Stimulated activated CD4-positive, alpha-beta T cell treated with anti-CD3 and anti-CD28 coated beads, Interleukin-4, amount 100 ng/mL, for 24 hours (primary cell): ENCODE measurements around the gene AGPAT2.
"Not testable (repeated sequence)": the region's sequence is repeated elsewhere in the genome, so short reads cannot be mapped to it uniquely, and the experiment has no call there.

Experiments
- DNase-seq: peaks from one replicate; pipeline ENCODE4 v3.0.0-alpha.2; 2020

The AGPAT2 gene

DNA sequence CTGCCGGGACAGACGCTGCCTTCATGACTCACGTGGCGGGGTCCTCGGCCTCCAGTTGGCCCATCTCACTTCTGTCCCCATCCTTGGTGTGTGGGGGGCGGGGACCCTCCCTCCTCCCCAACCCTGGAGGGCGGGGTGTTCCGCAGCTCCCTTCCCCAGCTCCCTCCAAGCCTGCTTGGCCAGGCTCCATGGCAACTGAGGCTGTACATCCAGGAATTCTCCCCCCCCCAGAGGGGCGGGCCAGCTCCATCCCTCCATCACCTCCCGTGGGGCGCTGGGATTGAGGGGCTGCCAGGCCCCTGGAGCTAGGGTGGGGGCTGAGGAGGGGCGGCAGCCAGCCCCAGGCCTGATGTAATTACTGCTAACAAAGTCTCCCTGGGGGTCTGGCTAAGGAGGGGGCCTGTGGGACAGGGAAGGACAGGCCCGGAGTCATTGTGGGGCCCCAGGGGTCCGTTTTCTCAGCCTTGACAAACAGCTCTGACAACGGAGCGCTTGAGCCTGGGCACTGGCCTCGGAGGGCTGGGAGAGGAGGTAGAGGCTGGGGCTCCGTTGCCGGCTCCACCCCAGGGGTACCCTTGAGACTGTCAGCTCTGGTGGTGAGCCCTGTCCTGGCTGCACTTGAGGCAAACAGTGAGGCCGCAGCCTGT lies 33.1 kb upstream of the AGPAT2 start:
- DNase-seq = no peak

DNA sequence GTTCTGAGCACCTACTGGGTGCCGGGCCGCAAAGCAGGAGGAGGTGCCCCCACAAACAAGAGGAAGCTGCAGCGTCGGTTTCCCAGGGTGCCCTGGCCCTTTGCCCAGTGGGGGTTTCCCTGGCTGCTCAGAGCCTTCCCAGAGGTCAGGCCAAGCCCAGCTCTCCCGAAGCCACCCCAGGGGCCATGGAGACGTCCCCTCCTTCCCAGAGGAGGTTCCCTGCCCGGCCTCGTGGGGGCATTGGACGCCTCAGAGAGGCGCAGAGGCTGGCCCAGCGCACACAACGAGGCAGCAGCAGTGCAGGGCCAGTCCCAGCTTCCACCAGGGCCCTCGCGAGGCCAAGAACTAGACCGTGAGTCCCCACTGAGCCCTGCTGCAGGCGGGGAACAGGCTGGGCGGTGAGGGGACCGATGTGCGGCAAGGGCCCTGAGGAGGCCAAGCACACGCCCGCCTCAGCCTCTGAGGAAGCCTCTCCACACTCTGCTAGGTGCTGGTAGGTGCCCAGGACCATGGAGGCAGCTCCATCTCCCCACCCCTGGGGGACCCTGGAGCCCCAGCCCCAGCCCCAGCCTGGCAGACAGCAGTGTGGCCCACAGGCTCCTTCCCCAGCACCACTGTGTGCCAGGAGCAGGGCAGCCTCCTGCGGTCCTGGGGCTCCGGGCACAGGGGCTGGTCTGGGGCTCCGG lies 32.1 kb upstream of the AGPAT2 start:
- no peak for DNase-seq

DNA sequence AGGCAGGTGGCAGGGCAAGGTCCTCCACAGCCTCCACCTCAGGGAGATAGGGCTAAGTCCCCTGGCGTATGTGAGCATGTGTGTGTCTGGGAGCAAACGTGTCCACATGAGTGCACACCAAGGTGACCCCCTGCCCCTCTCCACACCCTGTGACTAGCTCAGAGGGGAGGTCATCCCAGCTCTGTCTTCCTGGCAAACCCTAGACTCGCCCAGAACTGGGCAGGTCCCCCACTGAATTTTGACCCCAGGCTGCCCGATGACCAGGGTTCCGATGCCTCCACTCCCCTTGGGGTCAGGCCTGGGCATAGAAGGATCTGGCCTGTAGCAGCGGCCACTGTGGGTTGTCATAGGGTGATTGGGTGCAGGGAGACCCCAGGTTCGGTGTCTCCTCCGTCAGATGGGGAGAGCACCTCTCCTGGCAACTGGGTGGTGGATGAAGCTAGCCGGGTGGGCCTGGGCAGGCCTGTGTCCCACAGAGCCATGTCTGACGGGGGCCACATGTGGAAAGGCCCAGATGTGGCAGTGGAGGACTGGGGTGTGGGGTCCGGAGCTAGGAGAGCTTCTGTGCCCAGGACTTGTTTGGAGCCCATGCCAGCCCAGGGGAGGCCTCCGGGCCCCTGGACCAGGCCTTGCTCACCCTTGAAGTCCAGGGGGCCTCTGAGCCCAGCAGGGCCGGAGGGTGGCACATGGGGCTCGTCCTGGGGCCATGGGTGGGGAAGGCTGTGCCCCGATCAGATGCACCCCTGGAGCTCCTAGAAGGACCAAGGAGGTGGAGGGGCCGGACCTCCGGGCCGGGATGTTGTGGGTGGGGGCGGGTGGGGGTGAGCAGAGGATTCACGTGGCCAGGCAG lies 31.3 kb upstream of the AGPAT2 start:
- no peak for DNase-seq

DNA sequence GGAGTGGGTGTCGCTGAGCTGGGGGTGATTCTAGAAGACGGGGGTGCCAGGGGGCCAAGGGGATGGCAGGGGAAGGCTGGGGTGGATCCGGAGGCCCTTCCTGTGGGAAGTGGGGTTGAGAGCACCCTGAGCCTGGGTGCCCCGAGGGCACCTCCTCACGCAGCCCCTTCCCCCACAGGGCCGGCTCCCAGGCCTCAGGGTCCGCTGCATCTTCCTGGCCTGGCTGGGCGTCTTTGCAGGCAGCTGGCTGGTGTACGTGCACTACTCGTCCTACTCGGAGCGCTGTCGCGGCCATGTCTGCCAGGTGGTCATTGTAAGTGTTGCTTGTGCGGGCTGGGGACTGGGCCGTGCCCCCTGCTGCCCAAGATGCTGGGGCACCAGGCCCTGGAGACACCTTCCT lies 30.1 kb upstream of the AGPAT2 start:
- DNase-seq = no peak

DNA sequence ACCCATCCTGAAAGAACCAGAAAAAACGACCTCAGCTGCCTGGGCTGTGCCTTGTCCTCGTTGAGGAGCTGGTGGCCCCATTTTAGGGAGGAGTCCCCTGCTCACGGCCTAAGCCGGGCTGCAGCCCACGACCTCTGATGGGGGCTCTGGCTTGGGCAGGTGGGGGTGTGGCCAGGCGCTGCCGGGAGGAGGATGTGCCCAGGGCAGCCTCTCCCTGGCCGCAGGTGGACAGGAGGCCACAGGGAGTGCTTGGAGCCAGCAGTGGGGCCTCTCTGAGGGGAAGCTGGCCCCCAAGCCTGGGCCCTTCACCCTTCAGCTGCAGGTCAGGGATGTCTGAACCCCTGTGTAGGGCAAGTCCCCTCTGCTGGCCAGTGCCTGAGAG lies 27.6 kb upstream of the AGPAT2 start:
- no peak for DNase-seq

DNA sequence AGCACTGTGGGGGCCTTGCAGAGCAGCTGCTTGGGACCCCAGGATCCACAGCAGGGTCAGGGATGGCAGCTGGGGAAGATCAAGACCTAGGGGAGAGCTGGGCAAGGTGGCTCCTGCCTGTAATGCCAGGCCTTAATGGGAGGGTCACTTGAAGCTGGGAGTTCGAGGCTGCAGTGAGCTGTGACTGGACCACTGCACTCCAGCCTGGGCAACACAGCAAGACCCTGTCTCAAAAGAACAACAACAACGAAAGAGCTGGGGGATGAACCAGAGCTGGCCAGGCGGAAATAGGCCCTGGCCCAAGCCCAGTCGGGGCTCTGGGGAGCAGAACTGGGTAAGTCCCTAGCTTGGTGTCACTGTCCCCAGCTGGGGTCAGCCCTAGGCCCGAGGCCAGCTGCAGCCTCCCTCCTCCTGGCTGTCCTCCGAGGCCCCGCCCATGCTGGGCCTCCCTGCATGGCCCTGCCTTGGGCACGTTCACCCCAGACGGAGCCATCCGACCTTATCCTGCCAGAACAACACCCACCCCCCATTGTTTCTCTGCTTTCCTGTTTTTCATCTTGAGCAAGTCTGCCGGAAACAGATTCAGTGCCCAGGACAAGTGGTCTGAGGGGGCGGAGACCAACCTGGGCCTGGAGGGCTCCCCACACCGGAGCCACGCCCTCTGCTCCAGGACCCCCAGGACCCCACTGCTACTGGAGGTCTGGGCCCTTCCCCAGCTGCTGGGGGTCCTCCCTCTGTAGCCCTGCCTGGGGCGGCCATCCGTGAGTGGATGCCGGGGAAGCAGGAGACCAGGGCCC lies 27.0 kb upstream of the AGPAT2 start:
- no peak for DNase-seq

DNA sequence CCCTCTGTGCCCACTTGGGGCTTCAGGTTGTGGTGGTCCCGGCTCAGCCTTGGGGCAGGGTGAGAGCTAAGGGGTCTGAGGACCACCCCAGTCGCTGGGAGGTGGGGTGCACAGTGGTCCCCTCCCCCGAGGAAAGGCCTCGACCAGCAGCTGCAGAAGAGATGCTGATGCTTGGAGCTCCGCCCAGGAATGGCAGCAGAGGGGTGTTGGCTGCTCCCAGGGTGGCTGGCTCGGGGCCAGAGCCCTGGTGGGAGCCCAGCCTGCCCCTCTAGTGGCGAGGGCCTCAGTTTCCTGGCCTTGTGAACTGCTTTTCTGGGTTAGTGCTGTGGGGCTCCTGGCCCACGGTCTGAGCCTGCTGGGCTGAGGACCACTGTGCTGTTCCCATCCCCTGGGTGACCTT lies 26.3 kb upstream of the AGPAT2 start:
- no peak for DNase-seq

DNA sequence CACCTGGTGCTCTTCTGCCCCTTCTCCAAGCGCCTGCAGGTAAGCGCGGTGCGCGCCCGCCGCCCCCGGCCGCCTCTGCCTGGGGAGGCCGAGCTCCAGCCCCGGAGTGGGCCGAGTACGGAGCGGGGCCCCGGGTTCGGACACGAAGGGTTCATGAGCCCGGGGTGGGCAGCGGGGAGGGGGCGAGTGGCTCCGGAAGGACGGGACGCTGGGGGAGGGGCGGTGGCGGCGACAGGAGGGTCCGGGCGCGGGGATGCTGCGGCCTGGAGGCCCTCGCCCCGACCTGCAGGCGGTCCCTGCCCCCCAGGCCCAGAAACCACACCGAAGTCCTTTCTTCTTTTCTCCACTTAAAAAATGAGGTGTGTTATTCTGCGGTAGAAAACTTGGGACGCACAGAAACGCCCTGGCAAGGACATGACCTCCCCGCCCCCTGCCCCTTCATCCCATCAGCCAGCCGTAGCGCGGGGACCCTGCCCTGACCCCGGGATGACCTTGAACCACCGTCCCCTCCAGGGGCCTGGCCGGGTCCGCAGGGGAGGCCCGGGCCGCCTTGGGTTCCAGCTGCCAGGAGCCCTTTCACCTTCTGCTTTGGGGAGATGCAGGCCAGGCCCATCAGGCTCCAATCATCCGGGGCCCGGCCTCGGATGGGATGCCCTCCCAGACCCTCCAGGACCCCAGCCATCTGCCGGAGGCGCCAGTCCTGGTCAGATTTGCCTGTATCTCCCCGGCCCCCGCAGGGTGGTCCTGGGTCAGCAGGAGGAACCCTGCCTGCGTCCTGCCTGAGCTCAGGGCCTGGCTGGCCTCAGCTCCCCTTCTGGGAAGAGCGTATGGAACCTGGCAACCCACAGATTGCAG lies 25.7 kb upstream of the AGPAT2 start:
- DNase-seq = no peak

DNA sequence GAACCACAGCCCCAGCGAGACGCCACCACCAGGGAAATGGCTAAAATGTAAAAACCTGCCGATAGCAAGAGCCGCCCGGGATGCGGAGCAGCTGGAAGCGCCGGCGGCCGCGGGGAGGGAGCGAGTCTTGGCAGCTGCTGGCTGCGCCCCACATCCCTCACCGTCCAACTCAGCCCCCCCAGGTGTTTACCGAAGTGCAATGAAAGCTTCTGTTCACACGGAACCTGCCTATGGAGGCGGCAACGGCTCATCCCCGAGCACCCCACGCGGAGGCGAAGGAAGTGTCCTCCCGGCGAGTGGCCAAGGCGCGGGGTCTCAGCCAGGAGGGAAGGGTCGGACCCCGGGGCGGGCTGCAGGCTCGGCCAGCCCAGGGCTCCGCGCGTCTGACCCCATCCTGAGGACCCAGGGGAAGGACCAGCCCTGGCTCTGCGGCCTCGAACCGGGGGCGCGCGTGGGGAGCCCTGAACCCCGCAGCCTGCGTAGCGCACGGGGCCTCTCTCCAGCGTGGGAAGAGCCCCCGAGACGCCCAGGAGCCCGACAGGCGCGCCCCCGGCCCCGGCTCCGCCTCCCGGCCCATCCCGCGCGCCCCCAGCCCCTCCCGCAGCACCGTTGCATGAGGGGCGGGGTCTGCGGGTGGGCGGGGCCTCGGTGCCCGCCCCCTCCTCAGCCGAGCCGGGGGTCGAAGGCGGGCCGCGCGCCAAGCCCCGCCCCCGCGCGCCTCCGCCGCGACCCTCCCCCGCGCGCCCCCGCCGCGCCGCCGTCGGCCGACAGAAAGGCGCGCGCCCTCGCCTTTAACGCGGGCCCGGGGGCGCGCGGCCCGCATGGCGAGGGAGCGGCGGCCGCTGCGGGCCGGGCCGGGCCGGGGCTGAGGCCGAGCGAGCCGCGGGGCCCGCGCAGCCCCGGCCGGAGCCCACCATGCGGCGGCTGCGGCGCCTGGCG lies 24.8 kb upstream of the AGPAT2 start, which contains the start of gene DIPK1B:
DIPK1B (plus strand) TSS at position 822 of the 939 bp plus-strand sequence; CDS start at position 916, 94 bp downstream.
- DNase-seq = no peak

DNA sequence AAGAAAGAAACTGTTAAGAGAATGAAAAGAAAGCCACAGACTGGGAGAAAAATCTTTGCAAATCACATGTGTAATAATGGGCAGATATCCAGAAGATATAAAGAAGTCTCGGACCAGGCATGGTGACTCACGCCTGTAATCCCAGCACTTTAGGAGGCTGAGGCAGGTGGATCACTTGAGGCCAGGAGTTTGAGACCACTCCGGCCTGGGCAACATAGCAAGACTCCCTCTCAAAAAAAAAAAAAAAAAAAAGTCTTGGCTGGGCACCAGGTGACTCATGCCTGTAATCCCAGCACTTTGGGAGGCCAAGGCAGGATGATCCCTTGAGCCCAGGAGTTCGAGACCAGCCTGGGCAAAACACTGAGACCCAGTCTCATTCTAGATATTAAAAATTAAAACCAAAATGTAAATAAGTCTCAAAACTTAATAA lies 24.0 kb upstream of the AGPAT2 start:
- not testable (repeated sequence) for DNase-seq

DNA sequence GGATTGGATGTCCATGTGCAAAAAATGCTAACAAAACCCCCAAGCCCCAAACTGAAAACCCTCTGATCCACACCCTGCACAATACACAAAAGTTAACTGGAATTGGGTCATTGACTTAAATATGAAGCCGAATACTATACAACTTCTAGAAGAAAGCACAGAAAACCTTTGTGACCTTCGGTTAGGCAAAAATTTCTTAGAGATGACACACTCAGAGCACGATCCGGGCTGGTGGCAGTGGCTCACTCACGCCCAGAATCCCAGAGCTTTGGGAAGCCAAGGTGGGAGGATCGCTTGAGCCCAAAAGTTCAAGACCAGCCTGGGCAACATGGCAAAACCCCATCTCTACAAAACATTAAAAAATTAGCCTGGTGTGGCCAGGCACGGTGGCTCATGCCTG lies 23.3 kb upstream of the AGPAT2 start:
- DNase-seq = no peak

DNA sequence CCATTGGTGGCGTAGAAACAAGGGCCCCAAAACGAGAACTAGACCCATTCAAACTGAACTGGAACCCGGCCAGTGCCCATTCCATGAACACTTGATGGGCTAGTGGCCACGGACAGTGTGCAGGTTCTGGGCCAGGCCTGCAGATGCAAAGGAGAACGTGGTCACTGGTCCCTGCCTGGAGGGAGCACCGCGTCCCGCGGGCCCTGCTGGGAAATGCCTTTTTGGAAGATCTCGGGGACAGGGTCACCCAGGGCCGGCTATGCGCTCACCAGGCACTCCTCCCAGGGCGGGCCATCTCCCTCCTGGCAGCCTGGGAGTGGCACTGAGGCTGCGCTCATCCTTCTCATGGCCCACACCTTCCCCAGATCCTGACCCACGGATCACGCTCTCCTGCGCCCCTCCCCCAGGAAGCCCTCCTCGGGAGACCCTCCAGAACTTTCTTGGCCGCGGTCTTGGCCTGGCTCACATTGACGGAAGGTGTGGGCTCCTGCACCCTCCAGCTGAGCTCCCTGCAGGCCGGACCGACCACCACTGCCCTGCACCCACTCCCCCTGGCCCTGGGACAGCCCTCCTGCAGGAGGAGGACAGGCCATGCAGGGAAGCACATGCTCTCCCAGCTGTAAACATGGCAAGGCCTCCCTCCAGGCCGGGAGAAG lies 22.3 kb upstream of the AGPAT2 start:
- no peak for DNase-seq

DNA sequence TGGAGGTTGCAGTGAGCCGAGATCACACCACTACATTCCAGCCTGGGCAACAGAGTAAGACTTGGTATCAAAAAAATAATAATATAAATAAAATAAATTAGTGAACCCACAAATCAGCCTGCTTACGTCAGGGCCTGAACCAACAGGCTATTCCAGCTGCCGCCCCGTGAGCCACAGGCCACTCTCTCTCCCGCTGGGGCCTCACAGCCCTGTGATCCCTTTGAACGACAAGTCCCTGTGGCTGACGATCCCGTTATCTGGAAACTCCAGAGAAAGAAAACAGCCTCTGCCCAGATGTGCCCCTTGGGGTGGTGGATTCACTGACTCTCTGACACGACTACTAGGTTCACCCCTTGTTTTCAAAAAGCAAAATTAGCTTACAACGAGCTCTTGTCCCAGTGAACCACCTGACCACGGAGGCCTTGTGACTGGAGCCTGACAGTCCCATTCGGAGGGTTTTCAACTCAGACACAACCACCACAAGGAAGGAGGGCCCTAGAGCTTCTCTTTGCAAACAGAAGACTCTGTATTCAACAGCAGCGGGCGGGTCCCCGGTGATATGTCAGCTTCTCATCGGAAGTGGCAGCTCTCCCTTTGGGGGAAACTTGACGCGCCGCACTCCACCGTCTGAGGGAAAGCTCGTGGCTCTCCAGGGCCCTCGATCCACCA lies 20.7 kb upstream of the AGPAT2 start:
- no peak for DNase-seq

DNA sequence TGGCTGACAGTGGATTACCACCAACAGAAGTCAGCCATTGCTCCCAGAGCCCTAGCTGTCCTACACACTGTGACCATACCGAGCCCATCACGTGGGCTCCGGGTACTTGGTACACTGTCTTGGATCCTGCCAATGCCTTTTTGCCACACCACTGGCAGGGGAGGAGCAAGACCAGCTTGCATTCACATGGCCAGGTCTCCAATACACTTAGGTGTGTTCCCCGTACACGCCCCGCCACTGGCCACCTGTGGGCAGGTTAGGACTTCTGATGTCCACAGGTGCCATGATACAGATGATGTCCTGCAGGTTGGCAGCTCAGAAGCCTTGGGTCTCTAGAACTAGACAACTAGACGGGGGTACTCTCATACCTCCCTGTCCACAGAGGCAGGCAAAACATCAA lies 19.8 kb upstream of the AGPAT2 start:
- DNase-seq = no peak

DNA sequence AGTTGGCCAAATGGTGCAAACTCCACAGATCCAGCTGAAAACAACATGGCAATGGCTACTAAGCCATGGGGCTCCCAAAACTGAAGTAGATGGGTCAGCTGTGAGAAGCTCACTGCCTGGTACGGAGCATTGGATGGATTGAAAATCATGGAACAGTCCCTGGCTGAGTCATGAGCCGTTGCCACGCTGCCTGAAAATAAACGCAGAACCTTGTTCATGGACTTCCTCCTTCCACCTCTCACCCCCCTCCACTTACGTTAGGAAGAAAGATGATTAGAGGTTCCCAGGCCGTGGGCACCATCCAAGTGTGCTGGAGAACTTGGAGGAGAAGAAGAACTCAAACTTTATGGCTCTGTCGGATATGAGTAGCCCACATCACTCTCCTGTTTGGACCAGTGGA lies 18.3 kb upstream of the AGPAT2 start:
- DNase-seq = no peak

DNA sequence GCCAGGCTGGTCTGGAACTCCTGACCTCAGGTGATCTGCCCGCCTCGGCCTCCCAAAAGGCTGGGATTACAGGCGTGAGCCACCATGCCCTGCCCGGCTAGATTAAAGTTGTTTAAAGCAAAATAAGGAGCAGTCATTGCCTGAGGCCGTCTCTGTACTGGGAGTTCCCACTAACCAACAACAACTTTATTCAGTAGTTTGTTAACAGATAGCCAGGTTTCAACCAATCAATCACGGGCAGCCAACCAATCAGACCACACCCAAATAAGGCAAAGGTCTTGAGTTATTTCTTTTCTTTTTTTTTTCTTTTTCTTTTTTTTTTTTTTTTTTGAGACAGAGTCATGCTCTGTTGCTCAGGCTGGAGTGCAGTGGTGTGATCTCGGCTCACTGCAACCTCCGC lies 17.5 kb upstream of the AGPAT2 start:
- not testable (repeated sequence) for DNase-seq

DNA sequence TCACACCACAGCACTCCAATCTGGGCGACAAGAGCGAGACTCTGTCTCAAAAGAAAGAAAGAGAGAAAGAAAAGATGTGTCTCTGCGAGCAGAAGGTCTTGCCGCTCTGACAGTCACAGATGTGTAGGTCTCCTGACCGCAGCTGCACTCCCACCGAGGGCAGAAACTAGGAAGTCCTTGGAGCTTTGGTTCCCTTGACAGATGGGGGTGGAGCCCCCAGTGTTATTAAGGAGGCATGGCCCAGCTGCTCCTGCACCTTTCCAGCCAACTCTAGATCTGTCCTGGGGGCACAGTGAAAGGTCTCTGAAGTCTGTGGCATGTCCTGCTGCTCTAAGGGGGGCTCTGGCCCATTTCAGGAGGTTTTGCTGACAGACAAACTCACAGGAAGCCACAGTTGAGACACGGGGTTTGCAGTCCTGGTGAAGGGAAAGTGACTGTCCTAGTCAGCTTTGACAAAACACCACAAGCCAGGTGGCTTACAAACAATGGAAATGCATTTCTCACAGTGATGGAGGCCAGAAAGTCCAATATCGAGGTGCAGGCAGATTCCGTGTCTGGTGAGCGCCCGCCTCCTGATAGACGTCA lies 16.1 kb upstream of the AGPAT2 start:
- no peak for DNase-seq

DNA sequence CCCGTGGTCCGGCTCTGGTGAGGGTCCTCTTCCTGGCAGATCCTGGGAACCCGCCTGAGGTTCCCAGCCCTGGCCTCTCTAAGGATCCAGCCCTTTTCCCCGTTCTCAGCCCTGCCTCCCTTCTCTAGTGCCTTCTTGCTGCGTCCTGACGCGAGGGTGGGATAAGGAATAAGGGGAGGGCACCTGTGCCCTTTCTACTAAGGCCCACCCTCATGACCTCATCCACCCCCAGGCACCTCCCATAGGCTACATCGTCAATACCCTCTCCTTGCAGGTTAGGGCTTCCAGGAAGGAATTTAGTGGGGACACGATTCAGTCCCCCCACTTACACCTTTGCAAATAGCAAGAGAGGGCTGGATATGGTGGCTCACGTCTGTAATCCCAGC lies 14.4 kb upstream of the AGPAT2 start:
- no peak for DNase-seq

DNA sequence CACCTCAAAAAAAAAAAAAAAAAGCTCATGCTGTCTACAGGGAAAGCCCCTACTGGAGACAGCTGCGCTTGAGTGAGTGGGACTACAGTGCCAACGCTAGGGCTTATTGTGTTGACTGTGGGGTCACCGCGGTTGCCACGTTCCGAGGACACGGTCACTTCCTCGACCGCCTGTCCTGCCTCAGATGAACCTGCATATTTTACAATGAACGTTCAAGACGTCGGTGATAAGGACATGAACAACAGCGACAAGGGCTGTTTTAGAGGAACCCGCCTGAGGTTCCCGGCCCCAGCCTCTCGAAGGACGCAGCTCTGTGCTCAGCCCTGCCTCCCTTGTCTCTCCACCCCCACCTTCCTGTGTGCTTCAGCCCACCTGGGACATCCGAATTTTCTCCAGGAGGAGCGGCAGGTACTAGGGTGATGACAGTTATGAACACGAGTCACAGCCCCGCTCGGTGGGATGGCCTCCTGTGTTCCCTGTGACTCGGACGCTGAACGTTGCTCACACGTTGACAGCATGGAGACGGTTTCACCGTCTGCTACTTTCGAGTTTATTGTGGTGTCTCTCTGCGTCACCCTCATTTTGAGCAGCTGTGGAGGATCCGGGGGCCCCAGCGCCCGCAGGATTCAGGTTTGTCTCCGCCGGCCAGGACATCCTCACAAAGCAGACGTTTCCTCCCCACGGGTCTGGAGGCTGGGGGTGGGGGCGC lies 13.9 kb upstream of the AGPAT2 start:
- DNase-seq = peak; percentile 83
